ENCODE data around the gene EDARADD.

GRCh38 chr1:236469466-236469865, 75.4 kb downstream of the EDARADD start:
- TF ChIP-seq, protein P1, sequence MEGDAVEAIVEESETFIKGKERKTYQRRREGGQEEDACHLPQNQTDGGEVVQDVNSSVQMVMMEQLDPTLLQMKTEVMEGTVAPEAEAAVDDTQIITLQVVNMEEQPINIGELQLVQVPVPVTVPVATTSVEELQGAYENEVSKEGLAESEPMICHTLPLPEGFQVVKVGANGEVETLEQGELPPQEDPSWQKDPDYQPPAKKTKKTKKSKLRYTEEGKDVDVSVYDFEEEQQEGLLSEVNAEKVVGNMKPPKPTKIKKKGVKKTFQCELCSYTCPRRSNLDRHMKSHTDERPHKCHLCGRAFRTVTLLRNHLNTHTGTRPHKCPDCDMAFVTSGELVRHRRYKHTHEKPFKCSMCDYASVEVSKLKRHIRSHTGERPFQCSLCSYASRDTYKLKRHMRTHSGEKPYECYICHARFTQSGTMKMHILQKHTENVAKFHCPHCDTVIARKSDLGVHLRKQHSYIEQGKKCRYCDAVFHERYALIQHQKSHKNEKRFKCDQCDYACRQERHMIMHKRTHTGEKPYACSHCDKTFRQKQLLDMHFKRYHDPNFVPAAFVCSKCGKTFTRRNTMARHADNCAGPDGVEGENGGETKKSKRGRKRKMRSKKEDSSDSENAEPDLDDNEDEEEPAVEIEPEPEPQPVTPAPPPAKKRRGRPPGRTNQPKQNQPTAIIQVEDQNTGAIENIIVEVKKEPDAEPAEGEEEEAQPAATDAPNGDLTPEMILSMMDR (IDR thresholded peaks at IDR 0.05; ENCODE audit: borderline replicate concordance, extremely low read depth, low read length, poor library complexity, severe bottlenecking), result no peak
- TF ChIP-seq EZH2 (IDR thresholded peaks at IDR 0.05; ENCODE audit: borderline replicate concordance, low read depth, low read length, severe bottlenecking), result no peak
